NCI-H1436 (cell line): ENCODE data around the gene RPL15.
A peak's percentile ranks its signal among the peaks of the same experiment; 100 is the strongest.
"Not testable (repeated sequence)": the region's sequence is repeated elsewhere in the genome, so short reads cannot be mapped to it uniquely, and the experiment has no call there.

Source experiments
- DNase-seq: peaks from one replicate; lab custom pipeline; 2025; lab: John Stamatoyannopoulos, UW

RPL15 gene

DNA sequence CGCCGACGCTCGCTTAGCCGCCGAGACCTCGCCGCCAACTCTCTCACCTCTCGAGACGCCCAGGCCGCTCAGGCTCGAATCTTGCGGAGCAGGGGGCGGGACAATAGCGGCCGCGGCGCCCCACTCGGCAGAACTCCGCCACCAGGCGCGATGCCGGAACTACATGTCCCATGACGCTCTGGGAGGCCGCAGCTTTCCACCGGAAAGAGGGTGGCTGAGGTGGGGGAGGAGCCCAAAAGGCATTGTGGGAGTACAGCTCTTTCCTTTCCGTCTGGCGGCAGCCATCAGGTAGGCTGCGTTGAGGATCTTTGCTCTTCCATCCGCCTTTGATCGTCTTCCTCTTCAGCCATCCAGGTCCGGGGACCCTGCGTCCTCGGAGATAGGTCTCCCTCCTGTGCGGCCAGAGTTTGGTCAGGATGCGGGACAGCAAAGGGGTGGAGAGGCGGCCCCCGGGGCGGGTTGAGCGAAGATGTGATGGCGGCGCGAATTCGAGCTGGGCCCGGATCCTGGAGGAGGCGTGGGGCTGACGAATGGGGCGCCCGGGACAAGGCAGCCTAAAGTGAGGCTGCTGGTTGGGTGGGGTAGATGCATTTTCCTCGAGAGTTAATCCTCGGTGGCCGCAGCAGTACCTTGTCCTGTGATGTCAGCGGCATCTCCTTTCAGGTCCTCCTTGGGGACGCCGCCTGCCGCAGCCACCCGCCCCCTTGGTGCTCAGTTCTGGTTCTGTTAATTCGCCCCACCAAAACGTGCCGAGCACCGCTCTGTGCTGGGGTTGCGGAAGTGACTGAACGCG, at the start of gene RPL15, which contains the start of gene NKIRAS1:
Gene RPL15, plus strand, starts transcription at position 247 of the 793 bp plus-strand sequence. CDS start 728 bp downstream, outside the sequence.
Gene NKIRAS1, minus strand, starts transcription at position 105 of the 793 bp plus-strand sequence. CDS start 6,086 bp downstream, outside the sequence.
- peak; percentile 87 for DNase-seq

DNA sequence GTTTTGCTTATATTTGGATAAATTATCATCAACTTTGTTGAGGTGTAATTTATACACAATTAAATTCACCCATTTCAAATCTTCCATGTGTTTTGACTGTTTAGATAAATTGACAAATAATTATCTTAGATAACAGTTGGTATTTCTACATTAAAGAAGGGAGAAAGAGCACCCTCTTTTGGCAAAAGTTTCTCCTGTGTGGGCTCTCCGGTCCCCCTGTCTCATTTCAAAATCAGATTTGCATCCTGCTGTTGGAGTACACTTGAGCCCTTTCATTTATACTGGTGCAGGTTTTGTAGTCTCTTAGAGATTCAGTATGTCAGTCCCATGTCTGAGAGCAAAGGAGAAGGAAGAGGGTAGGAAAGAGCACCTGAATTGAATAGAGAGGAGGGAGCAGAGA, 49.5 kb upstream of the RPL15 start:
- DNase-seq = no peak

DNA sequence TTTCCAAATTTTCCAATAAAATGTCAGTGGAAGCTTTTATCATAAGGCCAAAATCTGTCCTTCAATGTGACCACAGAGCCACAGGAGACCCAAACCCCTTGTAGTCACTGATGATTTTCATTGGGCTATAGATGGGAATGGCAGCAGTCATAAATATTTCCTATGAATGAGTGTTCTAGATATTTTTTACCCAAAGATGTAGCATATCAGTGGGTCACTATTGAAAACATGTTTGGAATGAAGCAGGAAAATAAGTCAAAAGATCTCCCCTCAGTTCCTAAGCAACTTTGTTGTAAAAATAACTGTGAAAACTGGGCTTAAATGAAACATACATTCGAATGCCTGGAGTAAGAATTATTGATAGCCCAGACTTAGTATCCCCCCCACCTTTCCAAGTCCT, 49.1 kb upstream of the RPL15 start:
- DNase-seq = no peak

DNA sequence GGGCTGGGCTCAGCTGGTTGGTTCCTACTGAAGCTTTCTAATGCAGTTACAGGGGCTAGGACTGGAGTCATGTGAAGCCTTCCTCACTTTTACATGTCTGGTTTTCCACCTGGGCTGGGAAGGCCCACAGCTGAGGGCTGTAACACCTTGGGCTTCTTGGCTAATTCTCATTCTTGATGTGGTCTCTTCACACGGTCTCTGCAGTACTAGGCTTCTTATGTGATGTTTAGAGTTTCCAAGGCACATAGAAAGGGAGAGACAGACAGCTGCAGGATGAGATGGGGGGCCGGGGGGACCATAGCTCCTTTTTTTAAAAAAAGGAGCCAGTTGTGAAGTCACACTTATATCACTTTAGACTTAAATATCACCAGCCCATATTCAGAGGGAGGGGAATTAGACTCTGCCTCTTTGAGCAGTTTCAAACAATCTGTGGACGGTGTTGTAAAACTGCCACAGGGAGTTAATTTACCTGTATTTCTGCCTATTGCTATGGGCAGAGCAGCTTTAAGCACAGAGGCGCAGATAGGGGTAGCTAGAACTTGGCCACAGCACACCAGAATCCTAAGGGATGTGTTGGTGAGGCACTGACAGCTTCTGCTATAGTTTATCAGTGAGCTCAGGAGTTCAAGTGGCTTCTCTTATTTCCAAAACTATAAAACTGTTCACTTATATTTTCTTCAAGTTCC, 46.8 kb upstream of the RPL15 start:
- DNase-seq = no peak

DNA sequence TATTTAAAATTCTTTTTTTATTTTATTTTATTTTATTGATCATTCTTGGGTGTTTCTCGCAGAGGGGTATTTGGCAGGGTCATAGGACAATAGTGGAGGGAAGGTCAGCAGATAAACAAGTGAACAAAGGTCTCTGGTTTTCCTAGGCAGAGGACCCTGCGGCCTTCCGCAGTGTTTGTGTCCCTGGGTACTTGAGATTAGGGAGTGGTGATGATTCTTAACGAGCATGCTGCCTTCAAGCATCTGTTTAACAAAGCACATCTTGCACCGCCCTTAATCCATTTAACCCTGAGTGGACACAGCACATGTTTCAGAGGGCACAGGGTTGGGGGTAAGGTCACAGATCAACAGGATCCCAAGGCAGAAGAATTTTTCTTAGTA, 46.3 kb upstream of the RPL15 start:
- DNase-seq = not testable (repeated sequence)

DNA sequence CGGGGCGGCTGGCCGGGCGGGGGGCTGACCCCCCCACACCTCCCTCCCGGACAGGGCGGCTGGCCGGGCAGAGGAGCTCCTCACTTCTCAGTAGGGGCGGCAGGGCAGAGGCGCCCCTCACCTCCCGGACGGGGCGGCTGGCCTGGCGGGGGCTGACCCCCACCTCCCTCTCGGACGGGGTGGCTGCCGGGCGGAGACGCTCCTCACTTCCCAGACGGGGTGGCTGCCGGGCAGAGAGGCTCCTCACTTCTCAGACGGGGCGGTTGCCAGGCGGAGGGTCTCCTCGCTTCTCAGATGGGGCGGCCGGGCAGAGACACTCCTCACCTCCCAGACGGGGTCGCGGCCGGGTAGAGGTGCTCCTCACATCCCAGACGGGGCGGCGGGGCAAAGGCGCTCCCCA, 45.6 kb upstream of the RPL15 start:
- not testable (repeated sequence) for DNase-seq

DNA sequence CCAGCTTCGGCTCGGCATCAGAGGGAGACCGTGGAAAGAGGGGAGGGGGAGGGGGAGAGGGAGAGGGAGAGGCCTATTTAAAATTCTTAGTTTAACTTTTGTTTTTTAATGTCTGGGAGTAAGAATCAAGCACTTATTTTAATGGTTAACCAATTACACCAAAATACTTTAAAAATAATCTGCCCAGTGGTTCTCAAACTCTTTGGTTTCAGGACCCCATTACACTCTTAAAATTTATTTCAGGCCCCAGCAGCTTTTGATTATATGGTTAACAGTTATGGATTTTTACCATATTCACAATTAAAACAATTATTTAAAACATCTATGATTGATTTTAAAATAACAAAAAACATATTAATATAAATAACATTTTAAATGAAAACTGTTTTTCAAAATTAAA, 44.6 kb upstream of the RPL15 start:
- no peak for DNase-seq

DNA sequence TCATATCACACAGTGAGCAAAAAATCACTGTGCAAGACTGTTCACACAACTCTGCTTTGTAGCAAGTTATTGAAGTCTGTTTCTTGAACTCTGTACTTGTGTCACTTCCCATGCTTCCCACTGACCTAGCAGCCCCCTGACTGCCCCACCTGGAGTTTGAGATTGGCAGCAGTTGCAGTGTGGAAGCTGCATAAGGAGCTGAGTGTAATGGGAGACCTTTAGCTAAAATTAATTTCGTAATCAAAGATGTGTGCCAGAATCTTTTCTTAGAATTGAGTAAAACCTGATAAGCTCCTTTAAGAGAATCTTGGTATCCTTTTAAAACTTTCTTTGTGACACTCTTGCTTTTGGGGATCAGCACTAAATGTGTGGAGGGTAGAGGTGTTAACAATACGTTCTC, 43.0 kb upstream of the RPL15 start:
- DNase-seq = no peak

DNA sequence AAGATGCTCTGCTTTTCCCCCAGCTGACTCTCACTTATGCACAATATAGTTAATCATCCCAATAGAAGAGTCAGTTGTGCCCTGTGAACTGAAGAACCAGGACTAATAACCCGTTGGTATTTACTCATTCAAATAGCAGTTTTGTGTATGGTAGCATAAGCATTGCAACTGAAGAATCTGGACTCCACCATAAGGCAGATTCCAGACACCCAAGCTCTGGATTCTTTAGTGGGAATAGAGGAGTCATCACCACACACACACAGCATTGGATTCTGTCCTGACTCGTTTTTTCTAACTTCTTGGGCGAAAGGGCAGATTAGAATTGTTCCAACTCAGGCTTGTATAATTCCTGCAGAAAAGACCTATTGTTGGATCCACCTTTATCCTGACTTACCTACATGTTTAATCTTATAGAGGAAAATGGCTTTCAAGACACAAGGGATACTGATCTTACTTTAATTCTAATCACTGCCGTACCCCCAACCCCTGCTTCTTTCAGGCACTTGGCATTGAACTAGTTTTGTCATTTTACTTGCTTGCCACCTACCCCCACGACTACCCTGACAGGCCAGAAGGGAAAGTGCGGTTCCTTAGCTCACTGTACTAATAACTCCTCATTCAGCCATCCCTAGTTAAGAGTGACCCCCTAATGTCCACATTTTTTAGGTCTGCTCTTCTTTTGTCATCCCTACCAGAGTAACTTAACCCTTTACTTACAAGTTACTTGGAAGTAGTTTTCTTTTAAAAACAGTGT, 42.4 kb upstream of the RPL15 start:
- DNase-seq = no peak

DNA sequence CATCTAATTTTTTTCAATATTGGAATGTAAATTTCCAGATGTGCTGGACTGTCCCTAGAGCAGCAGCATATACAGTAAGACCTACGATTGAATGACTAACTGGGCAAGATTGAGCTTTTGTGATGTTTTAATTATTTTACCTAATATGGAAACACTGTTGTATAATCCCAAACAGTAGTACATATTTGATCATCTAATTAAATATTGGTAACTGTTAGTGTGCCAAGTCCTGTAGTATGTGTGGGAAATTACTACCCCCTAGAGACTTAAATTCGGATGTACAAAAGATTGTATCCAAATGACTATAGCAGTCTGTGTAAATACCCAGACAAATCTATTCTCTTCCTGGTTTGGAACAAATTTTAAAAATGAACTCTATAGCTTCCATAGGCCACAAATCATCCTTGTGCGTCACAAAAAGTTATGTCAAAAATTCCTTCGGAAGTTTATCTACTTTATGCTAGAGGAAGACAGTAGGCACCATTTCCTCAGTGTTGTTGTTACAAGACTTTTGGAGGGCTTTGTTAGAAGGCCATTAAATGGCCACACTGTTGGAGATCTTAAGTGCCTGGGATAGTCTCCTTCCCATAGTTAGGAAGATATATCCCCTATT, 41.7 kb upstream of the RPL15 start:
- DNase-seq = no peak

DNA sequence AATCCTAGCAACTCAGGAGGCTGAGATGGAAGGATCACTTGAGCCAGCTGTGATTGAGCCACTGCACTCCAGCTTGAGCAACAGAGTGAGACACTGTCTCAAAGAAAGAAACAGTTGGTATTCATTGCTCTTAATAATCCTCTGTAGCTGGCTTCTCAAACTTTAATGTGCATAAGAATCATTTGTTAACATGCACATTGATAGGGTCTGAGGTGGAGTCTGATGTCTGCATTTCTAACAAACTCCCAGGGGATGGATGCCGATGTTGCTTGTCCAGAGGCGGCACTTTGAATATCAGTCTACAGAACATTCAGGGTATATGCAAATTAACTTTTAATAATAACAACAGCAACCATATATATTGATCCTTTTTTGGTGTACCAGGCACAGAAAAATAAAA, 40.0 kb upstream of the RPL15 start:
- DNase-seq = no peak

DNA sequence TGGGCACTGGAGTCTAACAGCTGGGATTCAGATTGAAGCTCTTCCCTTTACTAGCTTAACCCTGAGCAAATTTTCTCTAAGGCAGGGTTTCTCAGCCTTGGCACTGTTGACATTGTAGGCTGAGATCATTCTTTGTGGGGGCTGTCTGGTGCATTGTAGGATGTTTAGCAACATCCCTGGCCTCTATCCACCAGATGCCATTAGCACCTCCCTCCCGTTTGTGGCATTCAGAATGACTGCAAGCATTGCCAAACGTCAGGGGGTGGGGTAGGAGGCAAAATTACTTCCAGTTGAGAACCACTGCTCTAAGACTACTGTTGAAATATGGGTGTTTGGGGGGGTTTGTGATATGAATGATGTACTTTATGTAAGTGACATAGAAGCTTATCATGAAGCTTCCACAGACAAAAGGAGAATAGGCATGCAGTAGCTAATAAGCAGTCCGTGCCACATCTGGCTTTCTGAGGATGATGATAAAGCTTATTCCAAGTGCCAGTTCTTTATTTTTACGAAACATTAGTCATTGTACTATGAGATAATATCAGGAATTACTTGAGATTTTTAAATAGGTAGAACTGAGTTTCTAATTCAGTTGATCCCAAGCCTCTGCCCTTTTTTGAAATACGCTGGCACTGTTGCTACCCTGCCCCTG, 39.5 kb upstream of the RPL15 start:
- DNase-seq = no peak

DNA sequence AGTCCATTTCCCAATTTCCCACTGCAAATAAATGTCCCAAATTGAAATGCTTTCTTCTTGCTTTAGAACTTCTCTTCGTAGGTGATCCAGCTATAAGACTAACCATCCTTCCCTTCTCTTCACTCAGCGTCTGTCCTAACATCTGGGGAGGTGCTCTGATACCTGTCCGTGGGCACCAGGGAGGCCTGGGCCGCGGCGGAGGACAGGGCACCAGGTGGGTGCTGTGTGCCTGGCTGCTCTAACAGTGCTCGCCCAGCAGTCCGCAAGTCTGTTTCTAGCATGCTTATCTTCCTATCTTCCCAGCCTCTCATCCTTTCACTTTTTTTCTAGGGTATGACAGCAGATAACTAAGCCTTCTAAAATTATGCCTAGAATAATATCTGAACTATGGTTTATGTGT, 37.4 kb upstream of the RPL15 start:
- no peak for DNase-seq

DNA sequence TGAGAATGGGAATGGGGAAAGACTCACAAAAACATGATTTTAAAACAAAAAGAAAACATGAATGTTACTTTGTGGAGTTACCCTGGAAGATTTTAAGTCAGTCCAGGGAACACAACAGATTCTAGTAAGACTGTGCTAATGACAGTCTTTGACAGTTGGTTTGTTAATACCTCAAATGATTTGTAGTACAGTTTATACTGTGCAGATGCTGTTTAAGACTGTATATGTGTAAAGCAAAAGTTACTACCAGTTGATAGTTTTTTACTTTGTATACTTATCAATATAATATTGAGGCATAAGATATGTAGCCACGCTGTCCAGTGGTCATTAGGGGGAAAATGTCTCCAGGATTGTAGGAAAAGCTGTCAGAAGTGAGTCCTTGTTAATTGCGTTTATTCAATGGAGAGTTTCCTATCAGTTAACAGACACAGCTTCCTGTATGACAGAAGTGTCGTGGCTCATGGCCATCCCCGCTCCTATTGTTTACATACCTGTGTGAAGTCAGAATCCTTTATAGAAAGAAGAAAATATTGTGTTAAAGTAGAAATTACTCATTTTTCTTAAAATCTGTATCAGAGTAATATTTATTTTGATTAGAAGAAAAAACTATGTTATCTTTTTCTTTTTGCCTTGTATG, 36.1 kb upstream of the RPL15 start:
- no peak for DNase-seq

DNA sequence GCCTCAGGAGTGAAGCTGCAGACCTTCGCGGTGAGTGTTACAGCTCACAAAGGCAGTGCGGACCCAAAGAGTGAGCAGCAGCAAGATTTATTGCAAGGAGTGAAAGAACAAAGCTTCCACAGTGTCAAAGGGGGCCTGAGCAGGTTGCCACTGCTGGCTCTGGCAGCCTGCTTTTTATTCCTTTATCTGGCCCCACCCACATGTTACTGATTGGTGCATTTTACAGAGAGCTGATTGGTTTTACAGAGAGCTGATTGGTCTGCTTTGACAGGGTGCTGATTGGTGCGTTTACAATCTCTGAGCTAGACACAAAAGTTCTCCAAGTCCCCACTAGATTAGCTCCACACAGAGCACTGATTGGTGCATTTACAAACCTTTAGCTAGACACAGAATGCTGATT, 34.9 kb upstream of the RPL15 start:
- not testable (repeated sequence) for DNase-seq

DNA sequence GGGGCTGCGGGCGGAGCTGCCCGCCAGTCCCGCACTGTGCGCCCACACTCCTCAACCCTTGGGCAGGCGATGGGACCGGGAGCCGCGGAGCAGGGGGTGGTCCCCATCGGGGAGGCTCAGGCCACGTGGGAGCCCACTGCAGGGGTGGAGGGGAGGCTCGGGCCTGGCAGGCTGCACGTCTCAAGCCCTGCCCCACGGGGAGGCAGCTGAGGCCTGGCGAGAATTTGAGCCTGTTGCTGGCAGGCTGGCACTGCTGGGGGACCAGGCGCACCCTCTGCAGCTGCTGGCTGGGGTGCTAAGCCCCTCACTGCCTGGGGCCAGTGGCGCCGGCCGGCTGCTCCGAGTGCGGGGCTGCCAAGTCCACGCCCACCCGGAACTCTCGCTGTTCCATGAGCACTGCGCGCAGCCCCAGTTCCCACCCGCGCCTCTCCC, 34.4 kb upstream of the RPL15 start:
- no peak for DNase-seq

DNA sequence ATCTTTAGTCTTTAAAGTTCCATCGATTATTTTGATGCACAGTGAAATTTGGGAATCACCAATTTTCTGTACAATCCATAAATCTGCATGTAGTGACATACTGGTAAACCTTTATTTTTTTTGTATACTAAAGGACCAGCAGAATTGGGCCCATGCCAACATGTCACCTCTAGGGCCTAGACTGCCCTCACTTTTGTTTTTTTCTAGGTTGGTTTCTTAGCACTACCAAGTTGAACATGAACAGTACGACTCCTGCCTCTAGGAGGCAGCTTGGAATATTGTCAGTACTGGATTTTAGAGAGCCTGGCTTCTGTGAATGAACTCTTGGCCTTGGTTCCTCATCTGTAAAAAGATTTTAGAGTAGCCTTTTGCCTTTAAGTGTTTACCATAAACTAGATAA, 32.5 kb upstream of the RPL15 start:
- DNase-seq = no peak

DNA sequence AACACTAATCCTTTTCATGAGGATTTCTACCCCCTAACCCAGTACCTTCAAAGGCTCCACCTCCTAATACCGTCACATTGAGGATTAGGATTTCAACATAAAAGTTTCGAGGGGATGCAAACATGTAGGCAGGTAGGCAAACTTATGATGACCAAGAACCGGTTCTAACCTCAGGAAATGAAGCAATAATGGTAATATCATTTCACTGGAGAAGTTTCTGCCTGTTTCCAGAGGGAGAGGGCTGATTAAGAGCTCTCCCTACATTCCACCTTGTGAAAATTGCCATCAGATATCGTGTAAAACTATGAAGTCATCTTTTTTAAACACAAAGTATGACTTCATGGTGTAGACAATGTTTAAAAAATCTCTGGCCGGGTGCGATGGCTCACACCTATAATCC, 31.7 kb upstream of the RPL15 start:
- no peak for DNase-seq

DNA sequence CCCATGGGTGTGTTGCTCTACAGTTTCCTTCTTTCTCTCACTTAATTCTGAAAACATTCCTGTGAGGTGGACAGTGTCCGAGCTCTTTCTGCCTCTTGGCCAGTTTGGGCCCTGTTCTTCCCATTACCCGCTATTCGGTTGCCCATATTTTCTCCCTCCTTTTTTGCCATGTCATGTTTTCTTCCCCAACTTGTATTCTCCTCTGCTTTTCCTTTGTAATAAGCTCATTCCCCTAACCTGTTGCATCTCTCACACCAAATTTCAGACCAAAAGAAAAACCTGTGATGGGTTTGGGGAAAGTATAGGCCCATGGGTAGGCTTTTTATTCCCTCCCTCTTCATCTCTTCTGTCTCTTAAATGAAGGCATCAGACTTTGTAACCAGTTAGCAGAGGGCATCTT, 30.6 kb upstream of the RPL15 start:
- no peak for DNase-seq

DNA sequence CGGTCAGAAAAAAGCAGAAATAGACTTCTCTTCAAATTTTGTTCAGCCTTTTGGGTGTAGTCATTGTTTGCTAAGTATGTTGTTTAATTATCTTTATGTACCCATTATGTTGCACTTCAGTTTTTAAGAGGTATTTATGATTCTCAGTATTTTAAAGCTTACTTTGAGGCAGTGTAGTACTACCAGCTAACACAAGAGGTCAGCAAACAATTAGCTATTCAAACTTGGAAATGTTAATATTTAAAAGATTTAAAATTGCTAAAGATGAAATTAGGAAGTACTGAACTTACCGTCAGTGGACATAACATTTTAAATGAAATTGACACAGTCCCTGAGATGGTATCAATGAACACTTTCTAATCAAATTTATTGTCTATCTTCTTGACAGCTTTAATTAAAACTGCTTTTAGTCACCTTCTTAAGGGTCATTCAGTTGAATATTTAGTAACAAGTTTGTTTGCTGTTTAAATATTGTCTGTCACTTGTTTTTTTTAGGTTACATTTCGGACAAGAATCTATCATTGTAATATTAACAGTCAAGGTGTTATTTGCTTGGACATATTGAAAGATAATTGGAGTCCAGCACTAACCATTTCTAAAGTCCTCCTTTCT, 28.2 kb upstream of the RPL15 start:
- DNase-seq = peak; percentile 3

DNA sequence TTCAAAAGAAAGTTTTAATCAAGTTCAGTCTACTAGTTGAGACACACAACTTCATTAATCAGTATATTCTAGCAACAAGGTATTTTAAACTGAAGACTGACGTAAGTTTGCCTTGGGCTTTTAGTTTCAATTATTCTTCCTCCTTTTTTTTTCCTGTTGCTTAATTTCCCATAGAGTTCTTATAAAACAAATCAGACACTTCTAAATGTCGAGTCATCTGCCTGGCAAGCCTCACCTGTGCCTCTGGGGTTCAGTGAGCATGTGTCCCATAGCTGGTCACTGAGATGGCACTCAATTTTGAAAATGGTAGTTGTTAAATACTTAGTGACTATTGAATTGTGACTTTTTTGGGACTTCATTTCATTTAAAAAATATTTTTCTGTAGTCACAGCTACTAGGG, 27.5 kb upstream of the RPL15 start:
- no peak for DNase-seq
